Psoas muscle (tissue), 8 donors: ENCODE measurements around the gene MDH1. TPM values are rescaled to one million over a fixed set of nuclear protein-coding genes. Genes with fewer than 3 reads are reported as not detected.
"Not testable (repeated sequence)": the region's sequence is repeated elsewhere in the genome, so short reads cannot be mapped to it uniquely, and the experiment has no call there.

Experiments used
- ATAC-seq, 4 donors: fragments of 200-7000 bp; cut with Tn5 transposase; one replicate each; pipeline ENCODE4 v1.9.1; 2020; ENCODE audit warnings: moderate library complexity in 3 of 4, mild to moderate bottlenecking in 2 of 4
- DNase-seq, 2 donors: peaks; one replicate each; pipeline ENCODE4 v3.0.0-alpha.2; 2020
- H3K27ac ChIP-seq: fragments of 200-600 bp; one replicate; pipeline ENCODE4 v1.8.0; 2022
- H3K27me3 ChIP-seq, 3 donors: fragments of 200-600 bp in 1 of 3; one replicate each; pipeline versions ENCODE4 v1.6.1 to v1.8.0; 2013 to 2022; ENCODE audit warnings: low read length in 2 of 3, mild to moderate bottlenecking in 2 of 3, moderate library complexity in 1 of 3; ENCODE audit not compliant: insufficient read depth in 3 of 3
- H3K36me3 ChIP-seq, 2 donors: fragments of 200-600 bp in 1 of 2; one replicate each; pipeline versions ENCODE4 v1.6.1 to v1.8.0; 2013 to 2022; ENCODE audit warnings: low read depth in 1 of 2, mild to moderate bottlenecking in 1 of 2, moderate library complexity in 1 of 2; ENCODE audit not compliant: insufficient read depth in 1 of 2
- H3K4me1 ChIP-seq: fragments of 200-600 bp; one replicate; pipeline ENCODE4 v1.8.0; 2022
- H3K4me3 ChIP-seq: fragments of 200-600 bp; one replicate; pipeline ENCODE4 v1.8.0; 2022; ENCODE audit warnings: mild to moderate bottlenecking
- H3K9me3 ChIP-seq: fragments of 200-600 bp; one replicate; pipeline ENCODE4 v1.8.0; 2022
- CTCF ChIP-seq: fragments of 200-600 bp; IDR thresholded peaks from one replicate; pipeline ENCODE4 v1.8.0; 2022; ENCODE audit warnings: antibody characterized with exemption
- WGBS, 3 donors: extraction: QIAGEN DNeasy Blood & Tissue Kit; methylation state at CpG; one replicate each; pipeline versions ENCODE4 v1.1.6 to v1.1.7; 2013; 5-methylcytosine and 5-hydroxymethylcytosine counted together
- intact Hi-C, 2 donors: fragments of 100-400 bp; cut with DNase I; formaldehyde crosslinking; loops; one replicate each; pipeline versions ENCODE4 v1.11.0 to v1.14.2; 2022
- polyA plus RNA-seq, 3 donors: library from polyadenylated mRNA; stranded (reverse); fragments of 200-250 nt; gene quantifications; one replicate each; pipeline ENCODE4 v1.2.3, GENCODE V29; 2013
- total RNA-seq, 4 donors: library from RNA; stranded (reverse); fragmentation: NEBNext Ultra II Directional in 2 of 4; extraction: Animal tissue kit (Norgen Biotek cat#: 25700) in 2 of 4; gene quantifications; one replicate each; pipeline versions ENCODE4 v1.2.1 to v1.2.4, GENCODE V29; 2021 to 2023
- donor health status: healthy with polysubstance abuse.
- donor health status: DM: no; HTN: no; CAD: no; lungs with moderate emphysema.
- donor health status: Bipolar disorder and iron deficiency.
- donor health status: healthy.
- donor health status: DM: yes; HTN: yes; CAD: no.
- donor health status: DM: no; HTN: no; CAD: no.
- donor health status: DM: no; HTN: no; CAD: no.
- donor health status: DM: yes; HTN: yes; CAD: no.

The MDH1 gene
- total and polyA plus RNA-seq, 7 donors, result 185 to 564 (median 386) TPM

GRCh38 chr2:63614983-63615945, 26.5 kb downstream of the MDH1 start:
- no peak for ATAC-seq
- no peaks in the 10 kb centered on the region for H3K4me1 ChIP-seq
- DNase-seq, result no peak
- no peak overlapping the region for H3K27ac ChIP-seq
- H3K4me3 ChIP-seq, result no peak overlapping the region
- 58 to 66% (median 61%) methylated on average over 9 of the region's 9 CpGs for WGBS, 3 donors
- intact Hi-C loops, result no loop called here
- TF ChIP-seq CTCF, result no peak
- H3K9me3 ChIP-seq, result no peaks in the 10 kb centered on the region
- no peaks in the 10 kb centered on the region for H3K27me3 ChIP-seq
- H3K36me3 ChIP-seq, result no peaks in the 10 kb centered on the region

- intact Hi-C loops, result no loop called here
- WGBS, 3 donors, result 56 to 76% (median 72%) methylated on average over 1 of the region's 1 CpG
- TF ChIP-seq CTCF, result no peak
- Histone ChIP-seq H3K27me3 (no peaks in the 10 kb centered on the region), H3K36me3 (no peaks in the 10 kb centered on the region), H3K4me3 (no peak overlapping the region), H3K9me3 (no peaks in the 10 kb centered on the region), H3K4me1 (no peaks in the 10 kb centered on the region), H3K27ac (no peak overlapping the region)
- ATAC-seq, result no peak
- no peak for DNase-seq
Observed at GRCh38 chr2:63617366-63617765, 28.6 kb downstream of the MDH1 start.

GRCh38 chr2:63619328-63619727, 30.6 kb downstream of the MDH1 start:
- no peaks in the 10 kb centered on the region for H3K36me3 ChIP-seq
- ATAC-seq (no peak), DNase-seq (no peak)
- no peaks in the 10 kb centered on the region for H3K27me3 ChIP-seq
- no peak overlapping the region for H3K27ac ChIP-seq
- no peaks in the 10 kb centered on the region for H3K9me3 ChIP-seq
- H3K4me3 ChIP-seq, result no peak overlapping the region
- intact Hi-C loops, result no loop called here
- 88 to 96% (median 96%) methylated on average over 2 of the region's 2 CpGs for WGBS, 3 donors
- no peak for TF ChIP-seq CTCF
- no peaks in the 10 kb centered on the region for H3K4me1 ChIP-seq

- WGBS, 3 donors, result 95 to 97% (median 96%) methylated on average over 30 to 31 of the region's 31 CpGs
- H3K27ac ChIP-seq, result no peak overlapping the region
- intact Hi-C loops, result no loop called here
- TF ChIP-seq CTCF, result no peak
- H3K27me3 ChIP-seq, result no peaks in the 10 kb centered on the region
- no peaks in the 10 kb centered on the region for H3K9me3 ChIP-seq
- no peaks in the 10 kb centered on the region for H3K36me3 ChIP-seq
- ATAC-seq (no peak), DNase-seq (no peak)
- no peak overlapping the region for H3K4me3 ChIP-seq
- H3K4me1 ChIP-seq, result no peaks in the 10 kb centered on the region
Observed at GRCh38 chr2:63622751-63623150, 34.0 kb downstream of the MDH1 start.

- H3K27ac ChIP-seq, intact Hi-C loops, H3K4me1 ChIP-seq, H3K4me3 ChIP-seq, DNase-seq, ATAC-seq, H3K27me3 ChIP-seq, H3K9me3 ChIP-seq, H3K36me3 ChIP-seq: not testable (repeated sequence)
- whole genome bisulfite sequencing, 3 donors, result 80 to 83% (median 81%) methylated on average over 2 of the region's 2 CpGs
Observed at GRCh38 chr2:63623763-63624162, 35.0 kb downstream of the MDH1 start.
